ENCODE data around the gene SSC5D. TPM values are rescaled to one million over a fixed set of nuclear protein-coding genes. Genes with fewer than 3 reads are reported as not detected.

The SSC5D gene
- total and polyA plus RNA-seq, 9 of the 15 experiments (the other 6 are each of a cell fraction or from before 2014, with no cell fraction given) = 0.04 to 0.71 (median 0.14) TPM; not detected in 2

GRCh38 chr19:55484593-55485438, 3.4 kb upstream of the SSC5D start, which contains the start of gene NAT14 (continued):
- 0 out of 2 replicates have a peak, but pooled peaks have one; percentile 64 for TF ChIP-seq ZBTB9 (CRISPR knock-in tag; IDR thresholded peaks at IDR 0.05)
- TF ChIP-seq NONO (IDR thresholded peaks at IDR 0.05; ENCODE audit: low read depth in 2 of 2, low read length in 1 of 2) = 0 out of 4 replicates have a peak, but pooled peaks of 1 of the 2 experiments have one; percentile 25
- TF ChIP-seq KDM4B (IDR thresholded peaks at IDR 0.05; ENCODE audit: borderline replicate concordance in 2 of 2, low read depth in 1 of 2) = 0 out of 4 replicates have a peak, but pooled peaks of 1 of the 2 experiments have one; percentile 18
- peak; percentile 81 for TF ChIP-seq ZBTB12 (CRISPR knock-in tag; IDR thresholded peaks at IDR 0.05)
- peak; percentile 42 for TF ChIP-seq PCBP1 (IDR thresholded peaks at IDR 0.05; ENCODE audit: low read depth, low read length, poor library complexity, severe bottlenecking)
- TF ChIP-seq TAF1 (IDR thresholded peaks at IDR 0.05; ENCODE audit: control insufficient read depth, extremely low read depth, insufficient read depth, low read length, severe bottlenecking) = peak; percentile 37
- TF ChIP-seq AFF4 (CRISPR knock-in tag; IDR thresholded peaks at IDR 0.05) = 0 out of 2 replicates have a peak, but pooled peaks have one; percentile 20
- TF ChIP-seq ATF2 (CRISPR knock-in tag; IDR thresholded peaks at IDR 0.05) = 0 out of 2 replicates have a peak, but pooled peaks have one; percentile 1
- TF ChIP-seq NUFIP1 (IDR thresholded peaks at IDR 0.05; ENCODE audit: partially characterized antibody) = no peak
- TF ChIP-seq HLTF (IDR thresholded peaks at IDR 0.05) = peak; percentile 32; the same call in 1 of the 2 replicates
- TF ChIP-seq DNMT1 (IDR thresholded peaks at IDR 0.05) = peak; percentile 29; the same call in 1 of the 2 replicates
- no peak for TF ChIP-seq ZNF12 (CRISPR knock-in tag; IDR thresholded peaks at IDR 0.05)
- TF ChIP-seq MAX (CRISPR knock-in tag; IDR thresholded peaks at IDR 0.05) = peak; percentile 43; the same call in 1 of the 2 replicates
- peak; percentile 69 for TF ChIP-seq SIRT6 (IDR thresholded peaks at IDR 0.05; ENCODE audit: low read depth, low read length)
- TF ChIP-seq GATA2 (CRISPR knock-in tag; IDR thresholded peaks at IDR 0.05) = no peak
- TF ChIP-seq SUPT5H (IDR thresholded peaks at IDR 0.05) = peak; percentile 69
- peak; percentile 82; the same call in 1 of the 2 replicates for TF ChIP-seq PHB (CRISPR knock-in tag; IDR thresholded peaks at IDR 0.05)
- TF ChIP-seq RB1 (IDR thresholded peaks at IDR 0.05; ENCODE audit: low read depth) = peak; percentile 64
- no peak for TF ChIP-seq BRD4 (IDR thresholded peaks at IDR 0.05)
